DOHH2 (cell line): Measurements from ENCODE around the gene TEX48.

Source experiments
- H3F3A ChIP-seq: fragments of 200-600 bp; sonication (generic), shearing (Covaris generic); 2 replicates; pipeline ENCODE4 v1.6.0; 2016; ENCODE audit warnings: antibody characterized with exemption, mild to moderate bottlenecking; ENCODE audit not compliant: control insufficient read depth, insufficient read depth
- H3K27ac ChIP-seq: fragments of 200-600 bp; sonication (generic); 2 replicates; pipeline ENCODE4 v1.5.1; 2014; ENCODE audit warnings: low read depth, mild to moderate bottlenecking, low read length, moderate library complexity
- H3K27me3 ChIP-seq: fragments of 200-600 bp; sonication (generic); 2 replicates; pipeline ENCODE4 v1.6.1; 2014; ENCODE audit warnings: mild to moderate bottlenecking, low read length, mixed read lengths; ENCODE audit not compliant: control insufficient read depth
- H3K36me3 ChIP-seq: fragments of 200-600 bp; sonication (generic); 2 replicates; pipeline ENCODE4 v1.6.1; 2014; ENCODE audit warnings: mild to moderate bottlenecking, low read length, moderate library complexity, mixed read lengths; ENCODE audit not compliant: control insufficient read depth
- H3K4me1 ChIP-seq: fragments of 200-600 bp; sonication (generic); 2 replicates; pipeline ENCODE4 v1.6.1; 2014; ENCODE audit warnings: mild to moderate bottlenecking, low read length, mixed read lengths; ENCODE audit not compliant: control insufficient read depth
- H3K4me2 ChIP-seq: fragments of 200-600 bp; sonication (generic); 2 replicates; pipeline ENCODE4 v1.6.0; 2014; ENCODE audit warnings: mild to moderate bottlenecking, low read length, moderate library complexity
- H3K4me3 ChIP-seq: fragments of 200-600 bp; sonication (generic); 2 replicates; pipeline ENCODE4 v1.5.1; 2014; ENCODE audit warnings: mild to moderate bottlenecking, low read length, mixed read lengths
- H3K79me2 ChIP-seq: fragments of 200-600 bp; sonication (generic); 2 replicates; pipeline ENCODE4 v1.6.1; 2014; ENCODE audit warnings: mild to moderate bottlenecking, low read length, mixed read lengths; ENCODE audit not compliant: control insufficient read depth
- H3K9me2 ChIP-seq: fragments of 200-600 bp; sonication (generic); replicated peaks from 2 replicates; pipeline ENCODE4 v1.6.1; 2014; ENCODE audit warnings: mild to moderate bottlenecking, low read length, mixed read lengths; ENCODE audit not compliant: control insufficient read depth
- H3K9me3 ChIP-seq: fragments of 200-600 bp; sonication (generic); 2 replicates; pipeline ENCODE4 v1.6.1; 2014; ENCODE audit warnings: antibody characterized with exemption, low read length, mixed read lengths; ENCODE audit not compliant: control insufficient read depth, insufficient read depth
- H4K20me1 ChIP-seq: fragments of 200-600 bp; sonication (generic); 2 replicates; pipeline ENCODE4 v1.6.0; 2014; ENCODE audit warnings: low read depth, mild to moderate bottlenecking, antibody characterized with exemption, low read length, moderate library complexity; ENCODE audit not compliant: control insufficient read depth, insufficient read depth
- CTCF ChIP-seq: fragments of 200-600 bp; sonication (generic); IDR thresholded peaks from one replicate; pipeline ENCODE4 v1.5.1; 2014; ENCODE audit warnings: antibody characterized with exemption, mild to moderate bottlenecking, low read depth, low read length; ENCODE audit not compliant: poor library complexity, severe bottlenecking
- EZH2phosphoT487 ChIP-seq: fragments of 200-600 bp; sonication (generic); IDR thresholded peaks from 2 replicates; pipeline ENCODE4 v1.6.1; 2017; ENCODE audit warnings: borderline replicate concordance, mild to moderate bottlenecking, antibody characterized with exemption, low read length, moderate library complexity, mixed read lengths

TEX48 gene

GRCh38 chr9:114677418-114677817 is 4.6 kb downstream of the TEX48 start:
- Histone ChIP-seq H3K27ac (no peak overlapping the region), H3F3A (no peaks in the 10 kb centered on the region), H3K4me1 (peaks cover 5% of the 10 kb centered on the region), H3K9me2 (no peaks in the 10 kb centered on the region), H3K9me3 (no peaks in the 10 kb centered on the region), H3K27me3 (peaks cover 31% of the 10 kb centered on the region), H3K4me3 (no peak overlapping the region), H4K20me1 (no peaks in the 10 kb centered on the region), H3K36me3 (no peaks in the 10 kb centered on the region), H3K4me2 (no peak overlapping the region), H3K79me2 (no peaks in the 10 kb centered on the region)
- TF ChIP-seq EZH2phosphoT487 (no peak), CTCF (no peak)

GRCh38 chr9:114676901-114677300 is 5.1 kb downstream of the TEX48 start:
- H3K36me3 ChIP-seq: no peaks in the 10 kb centered on the region
- no peaks in the 10 kb centered on the region for H3K79me2 ChIP-seq
- H3K4me3 ChIP-seq: no peak overlapping the region
- H3K27me3 ChIP-seq: peaks cover 36% of the 10 kb centered on the region
- peaks cover 4% of the 10 kb centered on the region for H3K4me1 ChIP-seq
- no peaks in the 10 kb centered on the region for H3F3A ChIP-seq
- H3K9me2 ChIP-seq: no peaks in the 10 kb centered on the region
- TF ChIP-seq EZH2phosphoT487 (no peak), CTCF (no peak)
- H4K20me1 ChIP-seq: no peaks in the 10 kb centered on the region
- H3K9me3 ChIP-seq: no peaks in the 10 kb centered on the region
- H3K4me2 ChIP-seq: no peak overlapping the region
- no peak overlapping the region for H3K27ac ChIP-seq

GRCh38 chr9:114674798-114675540 is 7.0 kb downstream of the TEX48 start:
- H3F3A ChIP-seq: no peaks in the 10 kb centered on the region
- H3K27ac ChIP-seq: no peak overlapping the region
- H3K4me2 ChIP-seq: no peak overlapping the region

More at GRCh38 chr9:114674798-114675540, 7.0 kb downstream of the TEX48 start:
- no peaks in the 10 kb centered on the region for H3K9me2 ChIP-seq
- H3K9me3 ChIP-seq: no peaks in the 10 kb centered on the region
- TF ChIP-seq CTCF (no peak), EZH2phosphoT487 (no peak)
- H3K79me2 ChIP-seq: no peaks in the 10 kb centered on the region
- peaks cover 47% of the 10 kb centered on the region for H3K27me3 ChIP-seq
- H3K4me1 ChIP-seq: no peaks in the 10 kb centered on the region
- no peaks in the 10 kb centered on the region for H3K36me3 ChIP-seq
- no peaks in the 10 kb centered on the region for H4K20me1 ChIP-seq
- H3K4me3 ChIP-seq: no peak overlapping the region
